Endothelial cell of umbilical vein (primary cell): ENCODE measurements around the gene ARMS2.

ENCODE experiments used
- CTCF ChIP-seq, 2 donors: IDR thresholded peaks; 1 replicate in 1 of 2; 2 replicates in 1 of 2; pipeline ENCODE4 v1.5.1; 2011; ENCODE audit warnings: low read length in 2 of 2, mild to moderate bottlenecking in 2 of 2, moderate library complexity in 2 of 2, control low read depth in 1 of 2, inconsistent platforms in 1 of 2, low read depth in 1 of 2; ENCODE audit not compliant: insufficient read depth in 1 of 2; ENCODE audit errors: extremely low read depth in 1 of 2
- GATA2 ChIP-seq: IDR thresholded peaks from 2 replicates; pipeline ENCODE4 v1.7.0; 2011; ENCODE audit warnings: low read depth, mild to moderate bottlenecking, moderate library complexity, mixed read lengths, low read length; ENCODE audit not compliant: insufficient read length, insufficient read depth
- MAX ChIP-seq: IDR thresholded peaks from 2 replicates; pipeline ENCODE4 v1.6.1; 2011; ENCODE audit not compliant: insufficient read depth, insufficient read length
- POLR2A ChIP-seq: IDR thresholded peaks from 2 replicates; pipeline ENCODE4 v1.6.1; 2012; ENCODE audit warnings: low read depth, mild to moderate bottlenecking, control low read depth, low read length

GRCh38 chr10:122469848-122470247, 15.4 kb downstream of the ARMS2 start:
- TF ChIP-seq GATA2 (no peak), CTCF (IDR thresholded peaks at IDR 0.05; ENCODE audit: extremely low read depth in 1 of 2, insufficient read depth in 1 of 2, low read depth in 1 of 2, low read length in 2 of 2) (no peak), POLR2A (no peak), MAX (no peak)
